HG02981 (cell line): ENCODE results near the gene TMEM240.
"Not testable (repeated sequence)": the region's sequence is repeated elsewhere in the genome, so short reads cannot be mapped to it uniquely, and the experiment has no call there.

Source experiments
- ATAC-seq: cut with Tn5 transposase; IDR thresholded peaks from one replicate; pipeline ENCODE4 v1.9.1; 2021; ENCODE audit warnings: mild to moderate bottlenecking, moderate library complexity; ENCODE audit not compliant: unreplicated experiment

The TMEM240 gene

GRCh38 chr1:1558591-1558990, 18.2 kb upstream of the TMEM240 start:
- no peak for ATAC-seq

GRCh38 chr1:1557688-1558087, 17.3 kb upstream of the TMEM240 start:
- ATAC-seq = not testable (repeated sequence)

- not testable (repeated sequence) for ATAC-seq
Observed at GRCh38 chr1:1556961-1557360, 16.5 kb upstream of the TMEM240 start.

- ATAC-seq = no peak
Observed at GRCh38 chr1:1556505-1556904, 16.1 kb upstream of the TMEM240 start.

GRCh38 chr1:1554926-1555915, 14.8 kb upstream of the TMEM240 start:
- ATAC-seq = no peak

- ATAC-seq = no peak
Observed at GRCh38 chr1:1554550-1554925, 14.1 kb upstream of the TMEM240 start.

- ATAC-seq = no peak
Observed at GRCh38 chr1:1553821-1554494, 13.5 kb upstream of the TMEM240 start.

- ATAC-seq = no peak
Observed at GRCh38 chr1:1552263-1552639, 11.8 kb upstream of the TMEM240 start.

GRCh38 chr1:1551524-1552262, 11.3 kb upstream of the TMEM240 start:
- ATAC-seq = no peak

- no peak for ATAC-seq
Observed at GRCh38 chr1:1550591-1551432, 10.4 kb upstream of the TMEM240 start.

GRCh38 chr1:1550087-1550486, 9.7 kb upstream of the TMEM240 start:
- ATAC-seq = no peak

- no peak for ATAC-seq
Observed at GRCh38 chr1:1548591-1548990, 8.2 kb upstream of the TMEM240 start.

GRCh38 chr1:1547476-1547875, 7.1 kb upstream of the TMEM240 start:
- ATAC-seq = no peak

- no peak for ATAC-seq
Observed at GRCh38 chr1:1547011-1547410, 6.6 kb upstream of the TMEM240 start.

GRCh38 chr1:1545946-1546737, 5.7 kb upstream of the TMEM240 start:
- no peak for ATAC-seq

GRCh38 chr1:1544544-1544943, 4.1 kb upstream of the TMEM240 start:
- ATAC-seq = no peak

GRCh38 chr1:1543706-1544099, 3.3 kb upstream of the TMEM240 start:
- ATAC-seq = no peak

- ATAC-seq = no peak
Observed at GRCh38 chr1:1542766-1543705, 2.6 kb upstream of the TMEM240 start.
